ENCODE measurements around the gene PRIM1. TPM values are rescaled to one million over a fixed set of nuclear protein-coding genes. Genes with fewer than 3 reads are reported as not detected.
"Not testable (repeated sequence)": the region's sequence is repeated elsewhere in the genome, so short reads cannot be mapped to it uniquely, and the experiment has no call there.

PRIM1 gene
- total and polyA plus RNA-seq, 7 experiments from 2014 or later: 11.5 to 55.1 (median 27.5) TPM

DNA sequence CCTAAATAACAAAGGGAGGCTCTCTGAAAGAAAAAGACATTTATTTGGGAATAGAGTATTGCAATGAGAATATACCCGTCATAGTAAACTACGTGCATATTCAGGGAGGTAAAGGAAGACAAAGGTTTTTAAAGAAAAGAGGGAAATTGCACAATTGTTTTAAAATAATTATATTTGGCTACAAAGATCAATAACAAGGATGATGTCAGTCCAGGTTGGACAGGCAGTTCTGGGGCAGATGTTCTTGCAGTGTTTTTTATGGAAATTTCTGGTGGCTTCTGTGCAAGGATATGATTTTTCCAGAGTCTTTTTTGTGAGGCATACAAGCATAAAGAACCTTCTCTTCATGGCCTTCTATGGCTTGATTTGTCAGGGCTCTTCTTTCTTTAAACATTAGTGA lies 40.6 kb upstream of the PRIM1 start:
- Histone ChIP-seq H3K27ac (ENCODE audit: low read depth, low read length) (no peak overlapping the region), H3K4me3 (ENCODE audit: low read length) (no peak overlapping the region), H3K9me3 (ENCODE audit: control insufficient read depth in 2 of 3, low read length in 3 of 3) (no peaks in the 10 kb centered on the region), H3K36me3 (ENCODE audit: control insufficient read depth in 2 of 3, insufficient read depth in 3 of 3, low read length in 3 of 3) (no peaks in the 10 kb centered on the region), H3K27me3 (ENCODE audit: control insufficient read depth in 2 of 2, insufficient read depth in 2 of 2, low read length in 2 of 2) (no peaks in the 10 kb centered on the region), H3K4me1 (ENCODE audit: control insufficient read depth in 2 of 2, insufficient read depth in 2 of 2, low read length in 2 of 2) (no peaks in the 10 kb centered on the region)
- ChIA-PET POLR2A (no interaction called here), CTCF (no interaction called here)
- Mint-ChIP-seq H3K27ac (no peak overlapping the region), H3K4me3 (no peak overlapping the region), H3K4me1 (peaks cover 0 to 4% (median 0%) of the 10 kb centered on the region in 7 donors), H3K27me3 (peaks cover 0 to 4% (median 0%) of the 10 kb centered on the region in 5 donors), H3K9me3 (peaks cover 0 to 2% (median 0%) of the 10 kb centered on the region in 11 donors), H3K36me3 (no peaks in the 10 kb centered on the region)
- intact Hi-C loops (cut with micrococcal nuclease): no loop called here
- no peak for DNase-seq
- no peak for ATAC-seq

DNA sequence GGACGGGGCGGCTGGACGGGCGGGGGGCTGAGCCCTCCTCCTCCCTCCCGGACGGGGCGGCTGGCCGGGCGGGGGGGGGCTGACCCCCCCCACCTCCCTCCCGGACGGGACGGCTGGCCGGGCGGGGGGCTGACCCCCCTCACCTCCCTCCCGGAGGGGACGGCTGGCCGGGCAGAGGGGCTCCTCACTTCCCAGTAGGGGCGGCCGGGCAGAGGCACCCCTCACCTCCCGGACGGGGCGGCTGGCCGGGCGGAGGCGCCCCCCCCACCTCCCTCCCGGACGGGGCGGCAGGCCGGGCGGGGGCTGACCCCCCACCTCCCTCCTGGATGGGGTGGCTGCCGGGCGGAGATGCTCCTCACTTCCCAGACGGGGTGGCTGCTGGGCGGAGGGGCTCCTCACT lies 37.3 kb upstream of the PRIM1 start:
- H3K4me3 Mint-ChIP-seq; H3K9me3 Mint-ChIP-seq; DNase-seq; H3K36me3 ChIP-seq (ENCODE audit: control insufficient read depth in 2 of 3, insufficient read depth in 3 of 3, low read length in 3 of 3); H3K27me3 ChIP-seq (ENCODE audit: control insufficient read depth in 2 of 2, insufficient read depth in 2 of 2, low read length in 2 of 2); intact Hi-C loops (cut with micrococcal nuclease); H3K27me3 Mint-ChIP-seq; H3K27ac ChIP-seq (ENCODE audit: low read depth, low read length); H3K4me3 ChIP-seq (ENCODE audit: low read length); ATAC-seq; H3K36me3 Mint-ChIP-seq; H3K4me1 Mint-ChIP-seq; H3K27ac Mint-ChIP-seq; POLR2A ChIA-PET; H3K9me3 ChIP-seq (ENCODE audit: control insufficient read depth in 2 of 3, low read length in 3 of 3); H3K4me1 ChIP-seq (ENCODE audit: control insufficient read depth in 2 of 2, insufficient read depth in 2 of 2, low read length in 2 of 2); CTCF ChIA-PET: not testable (repeated sequence)

DNA sequence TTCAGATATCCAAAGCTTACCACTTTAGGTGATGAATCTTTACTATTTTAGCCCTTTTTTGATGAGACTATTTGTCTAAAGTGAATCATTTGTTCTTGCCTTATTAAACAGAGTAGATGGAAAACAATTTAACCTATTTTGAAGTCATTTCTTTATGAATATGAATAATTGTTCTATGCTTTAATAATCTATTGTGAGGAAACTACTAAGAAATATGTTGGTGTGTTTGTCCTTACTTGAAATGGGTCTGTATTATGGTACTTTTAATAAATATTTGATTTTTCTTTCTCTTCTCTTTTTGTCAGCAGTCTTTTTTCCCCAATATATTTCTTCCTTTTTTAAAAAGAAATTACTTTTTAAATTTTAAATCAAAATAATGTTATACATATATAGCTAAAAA lies 35.4 kb upstream of the PRIM1 start:
- CTCF ChIA-PET: no interaction called here

GRCh38 chr12:56785874-56786273 lies 33.8 kb upstream of the PRIM1 start:
- intact Hi-C loops (cut with micrococcal nuclease): no loop called here
- Mint-ChIP-seq H3K4me3 (no peak overlapping the region), H3K36me3 (peaks cover 0 to 3% (median 0%) of the 10 kb centered on the region in 5 donors), H3K27me3 (peaks cover 0 to 5% (median 0%) of the 10 kb centered on the region in 5 donors), H3K27ac (no peak overlapping the region), H3K4me1 (no peaks in the 10 kb centered on the region), H3K9me3 (peaks cover 0 to 2% (median 0%) of the 10 kb centered on the region in 11 donors)
- no peaks in the 10 kb centered on the region for H3K36me3 ChIP-seq (ENCODE audit: control insufficient read depth in 2 of 3, insufficient read depth in 3 of 3, low read length in 3 of 3)
- no peaks in the 10 kb centered on the region for H3K4me1 ChIP-seq (ENCODE audit: control insufficient read depth in 2 of 2, insufficient read depth in 2 of 2, low read length in 2 of 2)
- no peak for ATAC-seq
- ChIA-PET CTCF (no interaction called here), POLR2A (no interaction called here)
- no peak for DNase-seq
- no peaks in the 10 kb centered on the region for H3K27me3 ChIP-seq (ENCODE audit: control insufficient read depth in 2 of 2, insufficient read depth in 2 of 2, low read length in 2 of 2)
- H3K4me3 ChIP-seq (ENCODE audit: low read length): no peak overlapping the region
- H3K9me3 ChIP-seq (ENCODE audit: control insufficient read depth in 2 of 3, low read length in 3 of 3): no peaks in the 10 kb centered on the region
- H3K27ac ChIP-seq (ENCODE audit: low read depth, low read length): no peak overlapping the region

More for the DNA sequence above, 35.4 kb upstream of the PRIM1 start:
- H3K36me3 ChIP-seq (ENCODE audit: control insufficient read depth in 2 of 3, insufficient read depth in 3 of 3, low read length in 3 of 3): no peaks in the 10 kb centered on the region
- Mint-ChIP-seq H3K27ac (no peak overlapping the region), H3K27me3 (peaks cover 0 to 4% (median 0%) of the 10 kb centered on the region in 5 donors), H3K36me3 (no peaks in the 10 kb centered on the region), H3K4me3 (no peak overlapping the region), H3K9me3 (peaks cover 0 to 2% (median 0%) of the 10 kb centered on the region in 11 donors), H3K4me1 (no peaks in the 10 kb centered on the region)
- no peaks in the 10 kb centered on the region for H3K9me3 ChIP-seq (ENCODE audit: control insufficient read depth in 2 of 3, low read length in 3 of 3)
- POLR2A ChIA-PET: no interaction called here
- no peaks in the 10 kb centered on the region for H3K27me3 ChIP-seq (ENCODE audit: control insufficient read depth in 2 of 2, insufficient read depth in 2 of 2, low read length in 2 of 2)
- H3K27ac ChIP-seq (ENCODE audit: low read depth, low read length): no peak overlapping the region
- ATAC-seq (no peak), DNase-seq (no peak)
- no peaks in the 10 kb centered on the region for H3K4me1 ChIP-seq (ENCODE audit: control insufficient read depth in 2 of 2, insufficient read depth in 2 of 2, low read length in 2 of 2)
- H3K4me3 ChIP-seq (ENCODE audit: low read length): no peak overlapping the region
- intact Hi-C loops (cut with micrococcal nuclease): no loop called here

DNA sequence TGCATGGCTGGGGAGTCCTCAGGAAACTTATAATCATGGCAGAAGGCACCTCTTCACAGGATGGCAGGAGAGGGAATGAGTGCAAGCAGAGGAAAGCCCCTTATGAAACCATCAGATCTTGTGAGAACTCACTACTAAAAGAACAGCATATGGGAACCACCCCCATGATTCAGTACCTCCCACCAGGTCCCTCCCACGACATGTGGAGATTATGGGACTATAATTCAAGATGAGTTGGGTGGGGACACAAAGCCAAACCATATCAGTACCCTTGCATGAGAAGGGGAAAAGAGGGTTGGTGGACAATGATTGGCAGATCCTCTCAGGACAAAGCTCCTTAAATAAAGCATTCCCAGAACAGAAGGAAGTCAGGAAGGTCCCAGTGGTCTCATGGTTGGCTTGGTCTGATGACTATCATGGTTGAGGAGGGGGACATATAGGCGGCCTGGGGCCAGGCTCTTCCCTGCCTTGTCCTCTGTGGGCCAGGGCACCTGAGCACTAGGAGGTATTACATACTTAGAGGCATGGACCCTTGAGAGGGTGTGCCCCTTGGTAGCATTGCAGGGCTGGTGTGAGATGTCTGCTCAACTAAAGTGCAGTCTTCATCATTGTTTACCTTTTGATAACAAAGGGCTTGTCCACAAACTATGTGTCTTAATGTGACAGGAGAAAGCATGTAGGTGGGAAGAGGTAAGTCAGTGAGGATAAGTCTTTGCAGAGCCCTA lies 33.2 kb upstream of the PRIM1 start:
- no peaks in the 10 kb centered on the region for H3K9me3 ChIP-seq (ENCODE audit: control insufficient read depth in 2 of 3, low read length in 3 of 3)
- no peak overlapping the region for H3K4me3 Mint-ChIP-seq
- DNase-seq (no peak), ATAC-seq (no peak)
- ChIA-PET CTCF (no interaction called here), POLR2A (no interaction called here)
- H3K4me1 Mint-ChIP-seq: no peaks in the 10 kb centered on the region
- H3K4me1 ChIP-seq (ENCODE audit: control insufficient read depth in 2 of 2, insufficient read depth in 2 of 2, low read length in 2 of 2): no peaks in the 10 kb centered on the region
- no peaks in the 10 kb centered on the region for H3K9me3 Mint-ChIP-seq
- no peak overlapping the region for H3K27ac ChIP-seq (ENCODE audit: low read depth, low read length)
- peaks cover 0 to 6% (median 0%) of the 10 kb centered on the region in 5 donors for H3K27me3 Mint-ChIP-seq
- no peak overlapping the region for H3K4me3 ChIP-seq (ENCODE audit: low read length)
- H3K36me3 ChIP-seq (ENCODE audit: control insufficient read depth in 2 of 3, insufficient read depth in 3 of 3, low read length in 3 of 3): no peaks in the 10 kb centered on the region
- no peak overlapping the region for H3K27ac Mint-ChIP-seq
- peaks cover 0 to 3% (median 0%) of the 10 kb centered on the region in 5 donors for H3K36me3 Mint-ChIP-seq
- H3K27me3 ChIP-seq (ENCODE audit: control insufficient read depth in 2 of 2, insufficient read depth in 2 of 2, low read length in 2 of 2): no peaks in the 10 kb centered on the region
- intact Hi-C loops (cut with micrococcal nuclease): no loop called here

DNA sequence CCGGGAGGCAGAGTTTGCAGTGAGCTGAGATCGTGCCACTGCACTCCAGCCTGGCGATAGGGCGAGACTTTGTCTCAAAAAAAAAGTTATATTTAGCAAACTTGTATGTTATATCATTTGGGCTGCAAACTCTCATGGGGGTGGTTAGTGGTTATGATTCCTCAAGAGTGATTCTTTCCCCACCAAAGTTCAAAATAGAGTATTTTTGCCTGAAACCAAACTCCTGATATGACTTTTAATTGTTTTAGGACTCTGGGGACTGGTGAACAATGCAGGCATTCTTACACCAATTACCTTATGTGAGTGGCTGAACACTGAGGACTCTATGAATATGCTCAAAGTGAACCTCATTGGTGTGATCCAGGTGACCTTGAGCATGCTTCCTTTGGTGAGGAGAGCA lies 29.6 kb upstream of the PRIM1 start:
- Histone ChIP-seq H3K9me3 (ENCODE audit: control insufficient read depth in 2 of 3, low read length in 3 of 3) (no peaks in the 10 kb centered on the region), H3K27ac (ENCODE audit: low read depth, low read length) (no peak overlapping the region), H3K4me1 (ENCODE audit: control insufficient read depth in 2 of 2, insufficient read depth in 2 of 2, low read length in 2 of 2) (no peaks in the 10 kb centered on the region), H3K27me3 (ENCODE audit: control insufficient read depth in 2 of 2, insufficient read depth in 2 of 2, low read length in 2 of 2) (no peaks in the 10 kb centered on the region), H3K36me3 (ENCODE audit: control insufficient read depth in 2 of 3, insufficient read depth in 3 of 3, low read length in 3 of 3) (no peaks in the 10 kb centered on the region), H3K4me3 (ENCODE audit: low read length) (no peak overlapping the region)
- Mint-ChIP-seq H3K4me1 (no peaks in the 10 kb centered on the region), H3K4me3 (no peak overlapping the region), H3K27me3 (peaks cover 0 to 10% (median 0%) of the 10 kb centered on the region in 5 donors), H3K27ac (no peak overlapping the region), H3K9me3 (peaks cover 0 to 3% (median 0%) of the 10 kb centered on the region in 11 donors), H3K36me3 (peaks cover 0 to 3% (median 0%) of the 10 kb centered on the region in 5 donors)
- intact Hi-C loops (cut with micrococcal nuclease): no loop called here
- no peak for DNase-seq
- POLR2A ChIA-PET: no interaction called here
- CTCF ChIA-PET: no interaction called here
- ATAC-seq: no peak

GRCh38 chr12:56778756-56779155 lies 26.6 kb upstream of the PRIM1 start:
- no peaks in the 10 kb centered on the region for H3K27me3 ChIP-seq (ENCODE audit: control insufficient read depth in 2 of 2, insufficient read depth in 2 of 2, low read length in 2 of 2)
- intact Hi-C loops (cut with micrococcal nuclease): no loop called here
- ATAC-seq (no peak), DNase-seq (no peak)
- no peak overlapping the region for H3K27ac Mint-ChIP-seq
- H3K4me3 ChIP-seq (ENCODE audit: low read length): no peak overlapping the region
- H3K9me3 Mint-ChIP-seq: peaks cover 0 to 3% (median 0%) of the 10 kb centered on the region in 11 donors
- no peaks in the 10 kb centered on the region for H3K4me1 ChIP-seq (ENCODE audit: control insufficient read depth in 2 of 2, insufficient read depth in 2 of 2, low read length in 2 of 2)
- H3K4me3 Mint-ChIP-seq: no peak overlapping the region
- no peaks in the 10 kb centered on the region for H3K9me3 ChIP-seq (ENCODE audit: control insufficient read depth in 2 of 3, low read length in 3 of 3)
- no peaks in the 10 kb centered on the region for H3K4me1 Mint-ChIP-seq
- peaks cover 0 to 7% (median 0%) of the 10 kb centered on the region in 5 donors for H3K27me3 Mint-ChIP-seq
- no peaks in the 10 kb centered on the region for H3K36me3 ChIP-seq (ENCODE audit: control insufficient read depth in 2 of 3, insufficient read depth in 3 of 3, low read length in 3 of 3)
- CTCF ChIA-PET: no interaction called here
- no peak overlapping the region for H3K27ac ChIP-seq (ENCODE audit: low read depth, low read length)
- POLR2A ChIA-PET: no interaction called here
- peaks cover 0 to 6% (median 0%) of the 10 kb centered on the region in 5 donors for H3K36me3 Mint-ChIP-seq
